Measurements from ENCODE around the gene CYP26B1. TPM values are rescaled to one million over a fixed set of nuclear protein-coding genes. Genes with fewer than 3 reads are reported as not detected.

CYP26B1 gene
- polyA plus RNA-seq, 5 donors: 3.5 to 7.1 (median 5.5) TPM

GRCh38 chr2:72141881-72142451, 5.7 kb downstream of the CYP26B1 start:
- DNase-seq: no peak

- no peak for DNase-seq
Measured at GRCh38 chr2:72141032-72141645, 6.5 kb downstream of the CYP26B1 start.

DNA sequence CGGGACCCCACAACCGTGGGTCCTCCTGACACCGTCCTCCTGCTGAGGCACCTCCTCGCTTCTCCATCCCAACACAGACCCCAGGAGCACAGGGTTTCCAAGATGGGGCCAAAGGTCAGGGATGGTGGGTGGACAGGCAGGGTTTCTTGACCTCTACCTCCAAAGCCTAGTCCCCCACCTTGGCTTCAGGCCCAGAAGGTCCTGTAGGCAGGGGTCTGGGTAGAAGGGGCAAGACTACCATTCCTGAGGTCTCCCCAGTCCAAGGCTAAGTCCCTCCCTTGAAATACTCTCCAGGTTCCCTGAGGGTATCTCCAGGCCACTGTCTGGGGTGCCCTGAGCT, 7.1 kb downstream of the CYP26B1 start:
- DNase-seq: no peak

- DNase-seq: no peak
Measured at GRCh38 chr2:72139874-72140620, 7.6 kb downstream of the CYP26B1 start.

- no peak for DNase-seq
Measured at GRCh38 chr2:72139471-72139873, 8.2 kb downstream of the CYP26B1 start.

DNA sequence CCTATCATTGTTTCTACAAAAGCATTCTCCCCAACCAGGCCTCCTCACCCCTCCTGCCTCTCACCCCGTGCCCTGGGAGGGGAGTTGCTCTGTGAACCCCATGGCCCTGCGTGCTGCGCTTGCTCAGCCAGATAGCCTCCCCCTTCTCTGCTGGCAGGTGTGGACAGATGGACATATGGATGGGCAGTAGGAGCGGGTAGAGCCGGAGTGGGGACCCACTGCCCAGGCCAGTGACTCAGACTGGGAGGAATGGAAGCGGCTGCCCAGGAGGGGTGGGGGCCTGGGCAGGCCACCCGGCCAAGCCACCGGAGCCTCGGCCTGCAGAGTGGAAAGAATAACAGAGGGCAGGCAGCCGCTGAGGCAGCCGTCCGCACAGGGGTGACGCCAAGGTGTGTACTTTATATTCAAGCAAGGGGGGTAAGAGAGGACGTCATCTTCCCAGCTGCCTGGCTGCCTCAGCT, 8.7 kb downstream of the CYP26B1 start:
- no peak for DNase-seq

GRCh38 chr2:72138011-72138881, 9.4 kb downstream of the CYP26B1 start:
- DNase-seq: no peak

DNA sequence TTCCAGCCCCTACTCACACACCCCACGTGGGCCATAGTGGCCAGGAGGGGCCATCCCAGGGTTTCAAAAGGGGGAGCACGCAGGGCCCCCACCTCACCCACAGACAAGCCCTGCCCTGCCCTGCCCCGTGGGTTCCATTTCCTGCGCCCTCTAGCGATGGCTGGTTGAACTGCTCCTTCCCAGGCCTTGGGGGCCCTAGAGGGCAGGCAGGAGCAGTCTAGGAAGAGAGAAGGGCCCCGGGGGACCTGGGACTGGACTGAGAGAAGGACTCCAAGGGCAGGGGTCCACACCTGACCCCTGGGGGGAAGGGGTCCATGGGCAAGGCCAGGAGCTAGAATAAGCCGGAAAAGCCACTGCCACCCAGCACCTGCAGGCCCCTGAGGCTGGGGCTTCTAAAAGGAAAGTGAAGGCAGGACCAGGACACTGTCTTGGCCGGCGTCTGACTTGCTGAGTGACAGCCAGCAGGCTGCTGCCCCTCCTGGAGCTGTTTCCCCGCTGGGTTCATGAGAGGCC, 10.1 kb downstream of the CYP26B1 start:
- no peak for DNase-seq

DNA sequence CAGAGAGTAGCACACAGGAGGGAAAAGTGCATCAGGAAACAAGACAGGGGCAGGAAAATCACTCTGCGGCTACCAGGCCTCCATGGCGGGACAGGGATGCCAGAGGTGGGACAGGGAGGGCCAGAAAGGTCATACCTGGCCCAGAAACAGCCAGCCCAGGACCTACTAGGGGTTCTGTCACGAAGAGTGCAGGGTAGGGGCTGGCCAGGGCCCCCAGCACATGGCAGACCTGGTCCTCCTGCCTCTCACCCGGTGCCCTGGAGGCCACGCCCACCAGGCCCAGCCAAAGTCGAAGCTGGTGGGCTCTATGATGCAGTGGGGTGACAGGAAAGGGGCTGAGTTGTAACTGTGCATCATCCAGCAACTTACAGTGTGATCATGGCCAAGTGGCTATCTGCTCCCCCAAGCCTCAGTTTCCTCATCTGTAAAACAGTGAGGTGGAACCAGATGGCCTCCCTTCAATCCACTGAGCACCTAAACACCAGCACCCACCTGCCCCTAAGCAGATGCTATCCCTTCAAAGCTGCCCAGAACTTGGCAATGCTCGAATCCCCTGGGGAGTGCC, 10.6 kb downstream of the CYP26B1 start:
- no peak for DNase-seq

DNA sequence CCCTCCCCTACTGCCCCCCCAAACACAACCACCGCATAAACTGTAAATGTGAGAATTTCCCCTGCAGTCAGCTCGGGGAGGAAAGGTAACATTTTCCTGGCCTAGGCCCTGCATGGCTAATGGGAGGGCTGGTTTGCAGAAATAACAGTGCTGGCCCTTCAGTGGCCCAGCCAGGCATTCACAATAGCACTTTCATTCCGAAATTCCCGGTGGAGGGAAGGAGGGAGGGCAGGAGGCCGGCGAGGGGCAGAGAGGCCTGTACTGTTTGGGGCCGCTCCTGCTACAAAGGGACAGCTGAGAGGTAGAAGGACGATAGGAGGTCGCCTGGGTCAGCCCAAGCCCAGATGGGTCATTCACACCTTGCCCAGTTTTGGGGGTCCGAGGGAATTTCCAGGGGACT, 11.3 kb downstream of the CYP26B1 start:
- no peak for DNase-seq

DNA sequence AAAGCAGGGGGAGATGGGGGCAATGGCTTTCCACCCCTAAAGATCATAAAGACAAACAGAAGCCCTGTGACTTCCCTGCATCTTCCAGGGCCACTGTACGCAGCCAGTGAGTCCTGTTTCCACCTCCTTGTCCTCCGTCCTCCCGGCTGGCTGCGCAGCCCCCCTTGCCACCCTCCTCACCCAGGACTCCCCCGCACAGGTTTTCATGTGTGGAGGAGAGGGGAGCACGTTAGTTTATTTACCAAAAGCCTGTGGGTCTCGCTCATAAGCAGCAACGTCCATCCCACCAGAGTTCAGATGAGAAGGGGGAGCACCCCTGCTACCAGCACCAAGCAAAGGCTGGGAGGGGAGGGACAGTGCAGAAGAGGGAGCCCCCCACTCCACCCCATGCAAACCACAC, 11.7 kb downstream of the CYP26B1 start:
- DNase-seq: no peak

- DNase-seq: no peak
Measured at GRCh38 chr2:72134997-72135800, 12.5 kb downstream of the CYP26B1 start.

- DNase-seq: no peak
Measured at GRCh38 chr2:72134408-72134996, 13.2 kb downstream of the CYP26B1 start.

DNA sequence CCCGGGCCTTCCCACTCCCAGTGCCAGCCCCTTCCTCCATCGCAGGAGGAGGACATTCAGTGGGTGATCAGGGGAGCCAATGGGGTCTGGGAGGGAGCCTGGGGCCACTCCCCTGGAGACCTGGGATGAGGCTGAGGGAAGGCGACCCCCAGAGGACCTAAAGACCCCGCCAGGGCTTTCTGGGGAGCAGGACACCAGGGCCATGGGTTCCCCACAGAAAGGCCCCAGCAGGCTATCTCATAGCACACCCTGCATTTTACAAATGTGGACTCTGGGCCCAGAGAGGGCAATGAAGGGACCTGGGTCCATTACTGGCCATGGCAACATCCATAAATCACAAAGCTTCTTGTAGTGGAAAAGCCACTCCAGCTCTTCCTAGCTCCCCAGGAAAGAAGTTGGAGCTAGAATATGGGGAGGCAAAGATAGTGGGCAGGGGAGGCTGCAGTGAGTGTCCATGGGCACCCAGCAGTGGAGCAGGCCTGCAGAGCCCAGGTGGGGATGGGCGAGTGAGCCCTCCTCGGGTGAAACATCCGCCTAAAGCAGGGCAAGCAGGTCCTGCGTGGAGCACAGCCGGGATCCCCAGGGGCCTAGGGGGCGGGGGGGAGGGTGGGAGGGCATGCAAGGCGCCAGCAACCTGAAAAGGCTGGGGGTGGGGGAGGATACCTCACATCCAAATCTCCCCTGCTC, 13.8 kb downstream of the CYP26B1 start:
- DNase-seq: no peak

GRCh38 chr2:72132981-72133720, 14.5 kb downstream of the CYP26B1 start:
- DNase-seq: no peak

DNA sequence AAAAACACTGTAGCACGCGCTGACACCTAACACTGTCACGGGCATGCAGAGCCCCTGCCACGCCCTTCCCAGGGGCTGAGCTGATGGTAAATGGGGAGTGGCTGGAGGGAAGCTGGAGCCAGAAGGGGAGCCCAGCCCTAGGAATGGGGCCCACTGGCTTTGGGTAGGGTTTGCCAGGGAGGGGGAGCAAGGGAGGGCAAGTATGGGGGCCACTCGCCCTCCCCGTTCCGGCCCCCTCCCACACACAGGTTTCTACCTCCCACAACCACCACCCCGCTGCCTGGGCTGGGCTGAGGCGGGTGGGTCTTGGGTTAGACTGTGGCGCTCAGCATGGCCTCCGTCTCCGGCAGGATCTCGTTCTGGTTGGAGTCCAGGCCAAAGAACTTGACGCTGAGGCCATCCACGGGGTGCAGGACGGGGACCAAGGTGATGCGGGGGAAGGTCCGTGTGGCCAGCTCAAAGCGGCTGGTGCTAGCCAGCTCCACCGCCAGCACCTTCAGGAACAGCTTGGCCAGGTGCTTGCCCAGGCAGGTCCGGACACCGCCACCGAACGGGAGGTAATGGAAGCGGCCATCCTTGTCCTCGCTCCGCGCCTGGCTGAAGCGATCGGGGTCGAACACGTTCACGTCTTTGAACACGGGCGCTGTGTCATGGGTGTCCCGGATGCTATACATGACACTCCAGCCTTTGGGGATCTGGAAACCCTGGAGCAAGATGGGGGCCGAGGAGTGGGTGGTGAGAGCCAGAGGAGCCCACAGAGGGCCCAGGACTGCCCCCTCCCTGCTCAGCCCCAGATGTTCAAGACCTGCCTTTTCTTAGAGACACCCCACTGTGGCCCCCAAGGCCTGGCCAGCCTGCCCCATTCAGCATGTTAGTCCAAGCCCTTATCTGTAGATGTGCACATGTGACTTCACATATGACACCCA, 15.5 kb downstream of the CYP26B1 start:
- DNase-seq: no peak

DNA sequence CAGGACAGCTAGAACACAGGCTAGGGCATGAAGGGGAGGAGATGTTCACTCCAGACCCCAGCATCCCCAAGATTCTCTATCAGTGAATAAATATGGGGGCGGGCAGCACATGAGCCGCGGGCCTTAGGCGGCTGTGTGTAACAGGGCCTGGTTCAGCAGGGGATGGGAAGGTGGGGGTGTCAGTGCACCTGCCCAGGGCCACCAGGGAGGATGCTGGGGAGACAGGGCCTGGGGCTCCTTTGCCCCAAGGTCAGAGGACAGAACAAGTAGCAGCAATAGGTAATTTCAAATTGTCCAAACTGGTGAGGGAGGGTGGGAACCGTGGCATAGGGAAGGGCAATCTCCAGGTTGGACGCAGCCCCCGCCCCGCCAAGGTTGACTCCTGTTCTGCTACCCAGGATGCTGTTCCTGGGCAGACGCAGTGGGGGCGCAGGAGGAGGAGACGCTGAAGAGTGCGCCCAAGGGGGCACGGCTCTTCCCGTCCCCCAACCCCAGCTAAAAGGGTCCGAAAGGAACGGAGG, 16.2 kb downstream of the CYP26B1 start:
- no peak for DNase-seq
